Kasumi-1 (cell line): ENCODE results near the gene SORCS1.

ENCODE experiments used
- DNase-seq, 2 experiments: peaks; one replicate each; lab custom pipeline; 2025; lab: John Stamatoyannopoulos, UW

Gene SORCS1

DNA sequence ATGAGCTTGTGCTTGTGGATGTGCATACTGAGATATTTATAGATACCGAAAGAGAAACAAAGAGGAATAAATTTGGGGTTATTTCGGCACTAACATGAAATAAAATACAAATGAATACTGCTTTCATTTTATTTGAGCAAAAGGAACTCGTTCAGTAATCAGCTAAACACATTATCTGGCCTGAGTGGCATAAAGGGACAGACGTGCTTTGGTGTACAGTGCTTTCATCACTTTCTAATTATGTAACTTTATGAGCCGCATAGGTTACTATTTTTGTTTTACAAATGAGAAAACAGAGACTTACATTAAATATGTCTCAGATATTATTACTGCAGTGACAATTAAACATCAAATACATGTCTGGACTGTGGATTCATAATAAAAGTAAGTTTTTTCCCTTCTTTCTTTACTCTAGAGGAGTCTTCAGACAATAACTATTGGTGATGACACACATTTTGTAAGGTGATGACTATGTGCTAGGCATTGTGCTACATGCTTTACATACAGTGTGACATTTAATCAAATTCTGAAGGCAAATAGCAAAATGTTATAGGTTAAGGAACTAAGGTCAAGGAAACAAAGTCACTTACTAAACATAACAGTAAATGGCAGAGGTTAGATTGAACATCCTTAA is 503.3 kb downstream of the SORCS1 start:
- DNase-seq: no peak

DNA sequence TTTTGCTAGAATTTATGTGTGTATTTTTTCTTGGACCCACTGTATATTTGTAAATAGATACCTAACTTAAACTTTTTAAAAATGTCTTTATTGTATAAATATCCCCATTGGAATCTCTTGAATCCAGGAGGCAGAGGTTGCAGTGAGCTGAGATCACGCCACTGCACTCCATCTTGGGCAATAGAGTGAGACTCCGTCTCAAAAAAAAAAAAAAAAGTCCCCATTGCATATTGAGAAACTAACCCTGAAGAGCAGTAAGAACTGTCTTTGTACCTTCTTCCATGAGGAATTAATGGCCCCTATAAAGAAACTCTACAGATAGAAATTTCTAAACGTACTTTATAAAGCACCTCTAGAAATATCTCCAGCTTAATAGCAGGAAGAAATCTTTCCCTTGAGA is 504.0 kb downstream of the SORCS1 start:
- DNase-seq: no peak

DNA sequence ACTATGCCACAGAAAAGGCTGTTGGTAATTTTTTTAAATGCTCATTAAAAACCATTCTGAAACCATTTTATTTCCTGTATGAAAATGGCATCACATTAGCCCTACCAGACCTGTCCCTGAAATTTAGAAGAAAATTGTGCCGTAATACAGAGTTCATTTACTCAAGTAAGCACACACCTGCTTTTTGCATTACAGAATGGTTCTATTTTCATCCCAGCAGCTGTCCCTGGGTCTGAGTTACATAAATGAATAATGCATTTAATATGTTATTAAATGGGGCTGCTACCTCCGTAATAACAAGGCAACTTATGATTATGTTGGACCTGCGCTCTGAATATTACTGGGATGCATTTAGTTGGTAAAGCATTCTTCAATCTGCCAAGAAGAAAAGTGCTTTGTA is 508.9 kb downstream of the SORCS1 start:
- DNase-seq: no peak

DNA sequence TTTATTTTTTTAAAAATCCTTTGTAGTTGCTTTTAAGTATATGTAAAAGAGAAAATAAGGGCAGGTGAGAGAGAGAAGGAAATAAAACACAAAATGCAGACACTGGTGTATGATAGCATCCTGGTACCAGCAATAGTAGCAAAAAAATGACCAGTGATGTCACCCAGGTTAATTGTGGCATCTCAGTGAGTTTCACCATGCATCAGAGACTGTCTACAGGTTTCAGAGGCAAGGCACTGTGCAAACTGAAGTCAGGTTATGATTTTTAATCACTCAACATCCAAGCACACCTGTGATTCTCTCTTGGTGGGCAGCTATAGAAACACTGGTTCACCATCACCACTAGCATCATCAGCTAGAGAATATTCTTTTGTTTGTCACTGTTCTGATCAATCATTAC is 509.3 kb downstream of the SORCS1 start:
- no peak for DNase-seq

DNA sequence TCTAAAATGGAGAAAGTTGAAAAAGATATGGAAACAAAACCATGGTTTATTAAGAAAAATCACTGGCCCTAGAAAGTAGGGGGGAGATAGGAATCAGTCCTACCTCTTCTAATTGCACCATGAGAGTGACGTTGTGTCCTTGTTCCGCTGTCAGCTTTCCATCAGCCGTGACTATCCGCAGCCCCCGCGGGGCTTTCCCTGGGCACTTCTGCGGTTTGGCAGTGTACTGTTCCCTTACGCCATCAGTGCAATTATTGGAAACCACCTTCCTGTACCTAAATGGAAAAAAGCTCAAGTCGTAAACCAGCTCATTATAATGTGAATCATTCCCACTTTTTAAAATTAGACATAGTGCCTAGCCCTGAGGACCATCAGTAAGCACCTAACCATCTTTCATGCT is 512.2 kb downstream of the SORCS1 start:
- DNase-seq: no peak

DNA sequence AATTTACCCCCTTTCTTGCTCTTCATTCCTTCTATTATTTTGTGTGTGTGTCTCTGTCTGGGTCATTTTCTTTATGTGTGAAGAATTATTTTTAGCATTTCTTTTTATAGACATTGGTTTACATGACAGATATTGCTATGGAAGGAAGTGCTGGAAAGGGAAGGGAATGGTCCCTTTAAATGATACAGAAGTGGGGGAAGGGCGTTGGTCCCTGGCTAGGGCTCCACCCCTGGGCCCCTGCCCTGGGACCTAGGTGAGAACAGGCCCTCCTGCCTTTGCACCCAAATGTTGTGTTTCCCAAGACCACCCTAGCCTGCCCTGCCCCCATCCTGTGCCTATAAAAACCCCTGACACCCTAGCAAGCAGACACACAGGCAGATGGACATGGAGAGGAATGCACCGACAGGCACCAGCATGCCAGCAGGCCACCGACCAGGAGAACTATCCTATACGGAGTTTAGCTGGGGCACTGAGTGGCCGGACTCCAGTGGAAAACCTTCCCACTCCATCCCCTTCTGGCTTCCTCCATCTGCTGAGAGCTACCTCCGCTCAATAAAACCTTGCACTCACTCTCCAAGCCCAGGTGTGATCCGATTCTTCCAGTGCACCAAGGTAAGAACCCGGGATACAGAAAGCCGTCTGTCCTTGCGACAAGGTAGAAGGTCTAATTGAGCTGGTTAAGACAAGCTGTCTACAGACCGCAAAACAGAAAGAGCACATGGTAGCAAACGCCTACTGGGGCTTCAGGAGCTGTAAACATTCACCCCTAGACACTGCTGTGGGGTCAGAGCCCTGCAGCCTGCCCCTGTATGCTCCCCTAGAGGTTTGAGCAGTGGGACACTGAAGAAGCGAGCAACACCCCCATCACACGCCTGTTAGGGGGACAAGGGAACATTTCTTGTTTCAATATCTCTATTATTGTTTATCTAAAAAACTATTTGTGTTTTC is 515.7 kb downstream of the SORCS1 start:
- DNase-seq: no peak

DNA sequence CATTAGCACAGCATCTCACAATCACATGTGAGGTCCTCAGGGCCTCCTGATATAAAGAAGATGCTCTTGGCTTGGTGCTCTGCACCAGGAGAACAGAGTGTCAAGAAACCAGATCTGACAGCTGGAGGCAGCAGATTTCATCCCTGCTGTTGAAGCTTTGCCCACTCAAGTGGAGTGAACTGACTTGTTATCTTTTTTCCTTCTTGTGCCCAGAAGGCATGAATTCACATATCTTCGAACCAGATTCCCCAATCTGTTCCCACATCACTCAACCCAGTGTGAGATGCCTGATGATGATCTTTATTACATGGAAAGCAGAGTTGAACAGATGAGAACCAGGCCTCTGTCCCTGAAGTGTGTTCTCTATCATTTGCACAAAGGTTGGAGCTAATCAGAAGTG is 521.0 kb downstream of the SORCS1 start:
- DNase-seq: no peak

DNA sequence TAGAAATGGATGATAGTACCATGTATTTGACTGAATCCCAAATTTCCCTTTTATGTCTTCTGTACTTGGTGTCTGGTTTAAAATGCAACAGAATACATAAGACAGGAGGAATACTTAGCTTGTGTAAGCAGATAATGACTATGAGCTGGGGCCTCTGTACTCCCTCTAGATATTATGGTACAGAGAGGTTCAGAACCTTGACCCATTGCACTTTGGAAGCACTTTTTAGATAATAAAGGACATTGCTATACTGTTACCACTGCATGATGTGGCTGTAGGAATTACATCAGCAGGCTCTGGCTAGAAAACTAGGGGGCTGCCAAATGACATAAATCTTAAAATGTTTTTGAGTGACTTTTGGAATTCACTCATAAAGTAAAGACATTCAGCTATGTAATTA is 526.6 kb downstream of the SORCS1 start:
- DNase-seq: no peak

DNA sequence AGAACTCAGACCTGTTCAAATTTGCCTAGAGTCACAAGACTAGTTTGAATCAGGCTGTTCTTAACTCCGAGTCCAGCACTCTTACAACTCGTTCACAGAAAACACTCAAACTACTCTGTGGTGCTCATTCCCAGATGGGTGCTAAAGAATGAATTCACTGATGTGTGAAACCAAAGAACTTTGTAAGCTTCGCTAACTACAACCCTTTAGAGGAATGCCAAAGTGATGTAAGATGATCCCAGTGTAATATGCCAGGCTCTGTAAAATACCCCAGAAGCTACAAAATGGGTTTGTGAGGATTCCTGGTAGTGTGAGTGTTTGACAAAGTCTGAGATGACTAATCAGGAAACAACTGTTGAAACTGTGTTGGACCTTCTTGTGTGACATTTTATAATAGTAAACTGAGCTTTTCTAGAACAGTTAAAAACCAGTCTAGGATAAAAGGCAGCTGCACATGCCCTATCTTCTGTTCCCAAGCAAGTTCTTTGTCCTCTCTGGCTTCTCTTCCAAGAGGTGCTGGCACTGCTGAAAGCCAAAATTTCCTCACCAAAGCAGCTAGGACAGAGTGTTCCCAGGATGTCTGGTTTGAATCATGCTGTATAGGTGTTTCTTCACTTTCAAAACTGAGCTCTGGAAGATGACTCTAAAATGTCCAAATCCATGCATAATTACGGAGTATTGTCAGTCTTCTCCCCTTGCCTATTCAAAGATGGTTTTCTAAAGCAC is 527.6 kb downstream of the SORCS1 start:
- DNase-seq: no peak

DNA sequence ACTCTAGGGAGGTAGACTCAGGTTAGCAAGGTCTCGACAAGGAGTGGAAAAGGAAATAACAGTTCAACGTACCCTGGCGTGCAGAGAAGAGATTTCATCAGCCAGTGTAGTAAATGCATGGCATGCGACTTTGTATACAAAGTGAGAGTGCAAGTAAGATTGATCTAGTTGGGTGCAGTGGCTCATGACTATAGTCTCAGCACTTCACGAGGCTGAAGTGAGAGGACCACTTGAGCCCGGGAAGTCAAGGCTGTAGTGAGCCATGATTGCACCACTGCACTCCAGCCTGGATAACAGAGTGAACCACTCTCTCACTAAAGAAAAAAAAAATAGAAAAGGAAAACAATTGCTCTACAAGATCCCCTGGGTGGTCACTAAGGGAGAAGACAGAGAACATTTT is 528.6 kb downstream of the SORCS1 start:
- no peak for DNase-seq

DNA sequence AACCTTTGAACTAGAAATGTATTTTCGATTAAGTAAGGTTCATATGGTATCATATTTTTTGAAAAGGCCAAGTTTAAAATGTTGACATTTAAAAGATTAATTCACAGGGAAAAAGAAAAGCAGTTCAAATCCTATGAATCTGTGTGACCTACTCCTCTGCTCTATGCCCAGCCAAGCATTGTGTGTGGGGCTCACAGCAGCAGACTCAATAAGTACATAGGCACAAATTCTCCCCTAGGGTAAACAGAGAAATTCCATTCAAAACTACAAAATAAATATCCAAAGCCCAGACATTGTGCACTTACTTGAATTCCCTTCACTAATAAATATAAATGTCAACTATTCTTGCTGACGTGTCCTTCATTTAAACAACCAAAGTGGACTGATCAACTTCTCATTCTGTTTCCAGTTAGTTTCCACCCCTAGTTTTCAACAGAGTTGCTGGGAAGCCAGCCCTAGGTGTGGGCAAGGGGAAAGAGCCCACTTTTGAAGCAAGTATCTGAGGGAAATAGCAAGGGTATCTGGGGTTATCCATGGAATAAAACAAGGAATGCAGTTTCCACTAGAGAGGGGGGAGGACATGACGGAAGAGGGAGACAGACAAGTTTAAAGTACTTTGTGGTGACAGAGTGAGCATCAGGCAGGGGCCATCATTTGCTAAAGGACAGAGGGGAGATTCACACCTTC is 533.3 kb downstream of the SORCS1 start:
- no peak for DNase-seq

DNA sequence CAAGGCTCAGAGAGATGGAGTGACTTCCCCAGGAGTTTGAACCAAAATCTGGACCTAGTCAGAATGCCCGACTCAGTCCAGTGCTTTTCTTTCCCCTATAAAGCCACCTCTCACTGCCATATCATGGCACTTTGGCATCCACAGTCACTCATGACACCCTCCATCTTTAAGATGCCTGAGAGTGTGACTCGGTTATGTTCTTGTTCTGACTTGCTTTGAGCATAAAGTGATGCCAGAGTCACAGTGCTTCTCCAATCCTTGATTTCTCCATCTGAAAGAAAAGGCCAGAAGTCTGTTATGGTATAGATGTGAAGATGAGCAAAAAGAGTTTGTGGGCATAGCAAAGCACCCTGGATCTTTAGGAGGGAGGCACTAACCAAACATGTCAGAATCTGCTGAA is 538.1 kb downstream of the SORCS1 start:
- DNase-seq: no peak

DNA sequence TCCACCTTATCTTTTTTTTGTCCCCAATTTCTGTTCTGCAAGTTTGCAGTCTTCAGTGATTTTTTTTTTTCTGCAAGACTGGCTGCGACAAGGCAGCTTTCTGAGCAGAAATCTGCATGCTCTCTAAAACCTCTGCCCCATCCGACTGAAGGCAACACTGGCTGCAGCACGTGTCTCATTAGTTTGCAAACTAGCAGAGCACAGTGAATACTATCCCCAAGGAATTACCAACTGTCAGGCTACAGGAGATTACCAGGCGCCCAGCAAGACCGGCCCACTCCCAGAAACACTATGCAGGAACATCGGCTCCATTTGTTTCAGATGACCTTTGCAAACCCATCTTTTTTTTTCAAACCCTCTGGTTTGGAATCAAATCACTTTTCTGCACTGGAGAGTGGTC is 538.8 kb downstream of the SORCS1 start:
- DNase-seq: no peak

DNA sequence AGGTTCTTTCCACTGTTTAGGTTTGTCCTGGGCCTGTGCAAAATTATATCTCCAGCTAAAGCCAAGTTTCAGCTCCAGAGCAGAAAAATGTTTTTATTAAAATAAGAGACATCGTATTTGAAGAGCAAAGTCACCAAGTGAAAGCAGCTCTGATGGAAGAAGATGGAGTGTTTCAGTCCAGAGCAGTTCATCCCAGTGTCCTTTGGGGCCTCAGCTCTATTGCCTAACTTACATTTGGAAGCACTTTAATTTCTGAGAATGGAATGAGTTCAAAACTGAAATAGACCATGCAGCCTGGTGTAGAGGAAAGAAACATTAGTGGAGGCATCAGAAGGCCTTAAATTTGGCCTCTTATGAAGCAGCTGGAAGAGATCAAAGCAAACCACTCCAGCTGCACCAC is 545.2 kb downstream of the SORCS1 start:
- no peak for DNase-seq

DNA sequence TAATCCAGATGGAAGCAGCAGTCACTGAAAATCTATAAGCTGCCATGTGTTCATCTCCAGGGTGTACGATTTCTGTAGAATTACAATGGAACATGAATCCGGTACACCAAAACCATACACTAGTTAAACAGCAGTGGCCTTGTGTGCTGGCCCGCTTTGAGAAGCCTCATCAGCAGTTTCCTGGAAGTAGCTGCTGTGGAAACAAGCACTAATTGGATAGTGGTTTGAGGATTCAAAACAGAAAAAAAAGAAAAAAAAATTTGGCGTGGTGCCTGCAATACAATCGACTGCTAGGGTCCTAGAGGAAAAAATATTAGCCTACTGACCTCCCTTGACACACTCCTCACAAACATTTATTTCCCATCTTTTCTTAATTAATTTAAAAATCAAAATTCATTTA is 545.9 kb downstream of the SORCS1 start:
- no peak for DNase-seq

DNA sequence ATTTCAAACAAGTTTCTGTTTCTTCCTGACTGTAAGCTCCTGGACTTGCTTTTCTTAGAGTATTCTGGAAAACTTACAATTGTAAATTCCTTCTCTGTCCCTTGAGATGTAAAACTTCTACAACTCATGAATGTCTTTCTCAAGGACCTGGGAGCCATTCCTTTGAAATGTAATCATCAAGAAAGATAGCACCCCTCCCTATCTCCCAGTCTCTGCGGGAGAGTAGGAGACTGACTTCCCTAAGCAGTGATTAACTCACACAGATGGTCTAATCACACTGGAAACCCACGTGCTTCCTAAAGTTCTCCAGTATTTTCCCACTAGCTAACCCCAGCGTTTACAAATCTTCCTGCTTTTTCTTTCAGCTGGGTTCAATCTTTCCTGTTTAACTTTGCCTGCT is 549.4 kb downstream of the SORCS1 start:
- DNase-seq: no peak

DNA sequence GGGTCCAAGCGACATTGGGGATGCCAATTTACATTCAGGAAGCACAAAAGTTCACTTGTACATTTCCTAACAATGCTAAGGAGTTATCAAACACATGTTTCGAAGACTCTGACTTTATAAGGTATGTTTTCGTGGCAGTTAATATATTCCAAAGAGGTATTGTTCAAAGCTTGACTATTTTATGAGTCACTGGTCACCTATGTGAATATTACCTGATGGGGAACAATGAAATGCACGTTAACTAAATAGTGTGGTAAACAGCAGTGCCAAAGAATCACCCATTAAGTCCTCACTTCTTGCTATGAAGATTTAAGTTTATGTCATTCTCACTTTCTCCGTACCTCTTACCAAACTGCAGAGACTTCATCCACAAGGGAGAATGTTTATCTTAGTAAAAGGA is 550.2 kb downstream of the SORCS1 start:
- DNase-seq: no peak

DNA sequence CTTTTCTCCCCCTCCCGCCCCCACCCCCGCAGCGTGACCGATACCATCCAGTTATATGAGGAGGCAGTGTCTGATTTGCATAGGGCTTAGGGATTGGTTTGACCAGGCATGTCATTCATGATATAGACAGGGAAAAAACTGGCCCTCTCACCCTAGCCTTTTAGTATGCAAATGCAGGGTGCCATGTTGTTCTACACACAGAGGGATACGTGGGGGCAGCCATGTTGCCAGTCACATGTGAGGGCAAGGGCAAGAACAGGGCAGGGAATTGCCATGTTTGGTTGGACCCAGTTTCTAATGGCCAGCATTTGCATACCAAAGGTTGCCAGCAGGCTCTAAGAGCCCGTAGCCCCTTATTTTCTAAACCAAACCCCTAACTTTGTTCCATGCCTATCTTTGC is 552.1 kb downstream of the SORCS1 start:
- no peak for DNase-seq

DNA sequence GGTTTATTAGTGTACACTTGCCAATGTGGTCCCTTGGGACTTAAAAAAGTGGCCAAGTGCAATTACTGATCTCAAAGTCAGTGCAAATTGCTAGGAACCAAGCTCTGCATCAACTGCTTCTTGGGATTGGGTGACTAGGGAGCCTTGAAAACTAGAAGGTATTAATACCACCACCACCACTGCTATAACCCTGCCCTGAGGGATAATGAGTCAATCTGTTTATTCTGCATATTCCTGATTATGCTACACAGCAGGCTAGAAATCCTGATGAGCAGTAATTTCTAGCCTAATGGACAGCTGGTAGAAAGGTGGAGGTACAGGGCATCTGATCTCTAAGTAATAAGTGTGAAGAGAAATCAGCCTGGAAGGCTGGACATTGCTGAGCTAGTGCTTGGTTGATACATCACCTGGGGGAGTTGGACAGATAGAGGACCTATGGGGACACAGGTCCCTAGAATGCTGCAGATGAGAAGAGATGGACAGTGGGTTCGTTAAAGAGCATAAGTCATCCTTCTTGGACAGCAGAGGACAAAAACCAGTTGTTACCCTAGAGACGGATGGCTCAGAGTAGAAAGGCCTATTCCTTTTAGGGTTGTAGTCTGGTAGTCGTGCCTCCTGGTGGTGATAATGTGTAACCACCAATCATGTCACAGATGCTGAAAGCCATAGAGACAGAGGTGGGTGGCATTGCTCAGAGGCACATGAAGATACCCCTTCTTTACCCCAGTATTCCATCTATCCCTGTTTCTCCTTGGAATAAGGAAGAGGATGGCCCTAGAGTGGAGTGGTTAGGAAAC is 554.8 kb downstream of the SORCS1 start:
- DNase-seq: no peak

DNA sequence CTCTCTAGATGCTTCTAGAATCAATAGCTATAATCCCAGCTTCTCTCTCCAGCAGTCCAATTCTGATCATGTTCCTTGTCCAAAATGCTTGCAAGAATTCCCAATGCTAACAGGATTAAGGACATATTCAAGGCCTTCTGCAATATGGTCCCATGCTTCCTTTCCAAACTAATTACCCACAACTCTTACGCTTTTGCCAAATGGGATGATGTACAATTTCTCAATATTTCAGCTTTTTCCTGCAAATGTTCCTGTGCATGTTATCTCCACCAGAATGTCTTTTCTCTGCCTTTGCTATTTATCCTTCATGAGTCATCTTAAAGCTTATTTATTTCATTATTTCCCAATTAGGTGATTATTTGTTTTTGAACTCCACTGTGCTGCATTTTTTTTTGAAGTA is 556.4 kb downstream of the SORCS1 start:
- no peak for DNase-seq

DNA sequence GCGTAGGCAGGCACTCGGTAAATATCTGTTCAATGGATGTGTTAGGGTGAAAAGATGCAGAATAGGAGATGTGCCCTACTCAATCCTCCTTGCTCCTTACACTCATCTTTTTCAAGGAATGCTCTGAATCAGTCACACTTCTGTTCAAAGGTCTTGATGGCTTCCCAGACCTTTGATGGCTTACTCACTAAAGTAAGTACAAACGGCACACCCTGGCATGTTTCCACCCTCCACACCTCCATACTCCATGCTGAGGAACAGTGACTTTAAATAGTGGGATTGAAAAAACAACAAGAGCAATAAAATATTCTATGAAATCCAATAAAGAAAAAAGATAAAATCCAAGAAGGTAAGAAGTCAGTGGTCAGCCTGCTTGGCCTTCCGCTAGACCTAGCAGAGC is 569.2 kb downstream of the SORCS1 start:
- no peak for DNase-seq

DNA sequence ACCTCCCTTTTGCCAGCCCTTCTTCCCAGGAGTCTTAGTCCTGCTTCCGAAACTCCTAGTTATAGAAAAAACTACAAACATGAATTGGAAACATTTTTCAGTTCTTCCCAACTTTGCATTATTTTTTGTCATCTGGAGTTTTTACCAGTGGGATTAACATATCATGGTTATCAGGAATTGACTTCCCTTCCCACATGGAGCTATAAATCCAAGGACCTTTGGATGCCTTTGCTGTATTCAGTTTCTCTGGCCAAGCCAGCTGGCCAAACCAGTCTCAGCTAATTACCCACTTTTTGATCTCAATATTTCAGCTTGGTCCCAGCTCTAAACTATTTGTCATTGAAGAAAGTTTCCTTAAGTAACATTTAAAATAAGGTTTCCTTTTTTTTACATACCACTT is 570.6 kb downstream of the SORCS1 start:
- DNase-seq: no peak
